Karpas-422 (cell line): ENCODE measurements around the gene MBNL2. TPM values are rescaled to one million over a fixed set of nuclear protein-coding genes. Genes with fewer than 3 reads are reported as not detected.

ENCODE experiments used
- DNase-seq: peaks from one replicate; pipeline ENCODE4 v3.0.0-alpha.2; 2015
- H2AFZ ChIP-seq: fragments of 200-600 bp; sonication (generic); 2 replicates; pipeline ENCODE4 v1.6.1; 2014; ENCODE audit warnings: antibody characterized with exemption, low read length, mixed read lengths
- H3K27ac ChIP-seq: fragments of 200-600 bp; sonication (generic); 2 replicates; pipeline ENCODE4 v1.5.1; 2014; ENCODE audit warnings: mild to moderate bottlenecking, low read length, moderate library complexity
- H3K27me3 ChIP-seq: fragments of 200-600 bp; sonication (generic); 2 replicates; pipeline ENCODE4 v1.6.1; 2014; ENCODE audit warnings: low read length, mixed read lengths
- H3K36me3 ChIP-seq: fragments of 200-600 bp; sonication (generic); 2 replicates; pipeline ENCODE4 v1.6.1; 2014; ENCODE audit warnings: low read length, mixed read lengths; ENCODE audit not compliant: insufficient read depth
- H3K4me1 ChIP-seq: fragments of 200-600 bp; sonication (generic); 2 replicates; pipeline ENCODE4 v1.6.1; 2014; ENCODE audit warnings: mild to moderate bottlenecking, low read length, mixed read lengths
- H3K4me2 ChIP-seq: fragments of 200-600 bp; sonication (generic); 2 replicates; pipeline ENCODE4 v1.6.1; 2014; ENCODE audit warnings: low read length, low read depth, mild to moderate bottlenecking; ENCODE audit not compliant: poor library complexity, severe bottlenecking
- H3K4me3 ChIP-seq: fragments of 200-600 bp; sonication (generic); 2 replicates; pipeline ENCODE4 v1.5.1; 2014; ENCODE audit warnings: mild to moderate bottlenecking, antibody characterized with exemption, low read length, mixed read lengths
- H3K79me2 ChIP-seq: fragments of 200-600 bp; sonication (generic); 2 replicates; pipeline ENCODE4 v1.6.1; 2014; ENCODE audit warnings: mild to moderate bottlenecking, low read length, mixed read lengths
- H3K9ac ChIP-seq: fragments of 200-600 bp; sonication (generic); 2 replicates; pipeline ENCODE4 v1.6.0; 2014; ENCODE audit warnings: low read length
- H3K9me2 ChIP-seq: fragments of 200-600 bp; sonication (generic), shearing (Covaris generic); replicated peaks from 2 replicates; pipeline ENCODE4 v1.6.0; 2014; ENCODE audit warnings: mild to moderate bottlenecking, low read length, moderate library complexity; ENCODE audit not compliant: insufficient read depth
- H3K9me3 ChIP-seq: fragments of 300-700, 200-600 bp; sonication (generic); 2 replicates; pipeline ENCODE4 v1.6.1; 2014; ENCODE audit warnings: low read length, mixed read lengths
- H4K20me1 ChIP-seq: fragments of 200-600 bp; sonication (generic); 2 replicates; pipeline ENCODE4 v1.6.1; 2014; ENCODE audit warnings: mild to moderate bottlenecking, antibody characterized with exemption, low read length, low read depth; ENCODE audit not compliant: insufficient read depth
- total RNA-seq: library from RNA; depleted of rRNA; stranded (reverse); fragments of >200 nt; shearing (Covaris generic); gene quantifications from 2 replicates; pipeline ENCODE4 v1.2.3, GENCODE V29; 2014; ENCODE audit warnings: low replicate concordance

MBNL2 gene
- total RNA-seq, 1 experiment from 2014 or later, result 8.5 TPM

- Histone ChIP-seq H2AFZ (no peak overlapping the region), H3K36me3 (no peaks in the 10 kb centered on the region), H4K20me1 (peaks cover 42% of the 10 kb centered on the region; the same call in 1 of the 2 replicates), H3K9ac (no peak overlapping the region), H3K9me3 (no peaks in the 10 kb centered on the region), H3K4me2 (no peak overlapping the region), H3K4me1 (peaks cover 2% of the 10 kb centered on the region; the same call in 1 of the 2 replicates), H3K4me3 (no peak overlapping the region), H3K27me3 (no peaks in the 10 kb centered on the region), H3K9me2 (no peaks in the 10 kb centered on the region), H3K79me2 (no peaks in the 10 kb centered on the region), H3K27ac (no peak overlapping the region)
- DNase-seq, result no peak
These were observed 34.2 kb downstream of the MBNL2 start for GRCh38 chr13:97256343-97256783.

GRCh38 chr13:97257228-97257755 is 35.2 kb downstream of the MBNL2 start:
- Histone ChIP-seq H3K9me3 (no peaks in the 10 kb centered on the region), H2AFZ (no peak overlapping the region), H3K4me3 (no peak overlapping the region), H3K36me3 (no peaks in the 10 kb centered on the region), H3K9ac (no peak overlapping the region), H3K9me2 (no peaks in the 10 kb centered on the region), H3K79me2 (no peaks in the 10 kb centered on the region), H3K4me2 (no peak overlapping the region), H3K4me1 (peaks cover 4% of the 10 kb centered on the region; the same call in 1 of the 2 replicates), H3K27me3 (no peaks in the 10 kb centered on the region), H3K27ac (no peak overlapping the region), H4K20me1 (peaks cover 50% of the 10 kb centered on the region; the same call in 1 of the 2 replicates)
- DNase-seq, result no peak

GRCh38 chr13:97257800-97258799 is 36.0 kb downstream of the MBNL2 start:
- no peak overlapping the region for H3K4me2 ChIP-seq
- no peaks in the 10 kb centered on the region for H3K79me2 ChIP-seq
- peaks cover 45% of the 10 kb centered on the region; the same call in 1 of the 2 replicates for H4K20me1 ChIP-seq
- H3K27ac ChIP-seq, result no peak overlapping the region
- no peak overlapping the region for H3K4me3 ChIP-seq
- no peaks in the 10 kb centered on the region for H3K9me2 ChIP-seq
- H3K4me1 ChIP-seq, result peaks cover 4% of the 10 kb centered on the region; the same call in 1 of the 2 replicates
- H2AFZ ChIP-seq, result no peak overlapping the region
- no peaks in the 10 kb centered on the region for H3K27me3 ChIP-seq
- no peaks in the 10 kb centered on the region for H3K36me3 ChIP-seq
- H3K9me3 ChIP-seq, result no peaks in the 10 kb centered on the region
- H3K9ac ChIP-seq, result no peak overlapping the region
- DNase-seq, result no peak

GRCh38 chr13:97258801-97259200 is 36.7 kb downstream of the MBNL2 start:
- Histone ChIP-seq H3K9me3 (no peaks in the 10 kb centered on the region), H3K4me1 (peaks cover 4% of the 10 kb centered on the region; the same call in 1 of the 2 replicates), H3K9ac (no peak overlapping the region), H2AFZ (no peak overlapping the region), H4K20me1 (peaks cover 45% of the 10 kb centered on the region; the same call in 1 of the 2 replicates), H3K79me2 (no peaks in the 10 kb centered on the region), H3K9me2 (no peaks in the 10 kb centered on the region), H3K27ac (no peak overlapping the region), H3K4me3 (no peak overlapping the region), H3K27me3 (no peaks in the 10 kb centered on the region), H3K36me3 (no peaks in the 10 kb centered on the region), H3K4me2 (no peak overlapping the region)
- DNase-seq, result no peak

GRCh38 chr13:97259410-97259797 is 37.3 kb downstream of the MBNL2 start:
- no peak overlapping the region for H3K4me2 ChIP-seq
- H2AFZ ChIP-seq, result no peak overlapping the region
- no peak overlapping the region for H3K4me3 ChIP-seq
- H3K27ac ChIP-seq, result no peak overlapping the region
- H3K36me3 ChIP-seq, result no peaks in the 10 kb centered on the region
- H3K79me2 ChIP-seq, result no peaks in the 10 kb centered on the region
- H3K9me2 ChIP-seq, result no peaks in the 10 kb centered on the region
- no peak for DNase-seq
- peaks cover 45% of the 10 kb centered on the region; the same call in 1 of the 2 replicates for H4K20me1 ChIP-seq
- H3K9me3 ChIP-seq, result no peaks in the 10 kb centered on the region
- H3K27me3 ChIP-seq, result no peaks in the 10 kb centered on the region
- H3K4me1 ChIP-seq, result peaks cover 4% of the 10 kb centered on the region; the same call in 1 of the 2 replicates
- no peak overlapping the region for H3K9ac ChIP-seq

GRCh38 chr13:97259798-97260714 is 37.9 kb downstream of the MBNL2 start:
- no peaks in the 10 kb centered on the region for H3K79me2 ChIP-seq
- no peaks in the 10 kb centered on the region for H3K27me3 ChIP-seq
- H3K4me3 ChIP-seq, result no peak overlapping the region
- H3K27ac ChIP-seq, result no peak overlapping the region
- H3K9ac ChIP-seq, result no peak overlapping the region
- H4K20me1 ChIP-seq, result peaks cover 38% of the 10 kb centered on the region; the same call in 1 of the 2 replicates
- peaks cover 4% of the 10 kb centered on the region; the same call in 1 of the 2 replicates for H3K4me1 ChIP-seq
- no peak for DNase-seq
- no peaks in the 10 kb centered on the region for H3K36me3 ChIP-seq
- H3K9me2 ChIP-seq, result no peaks in the 10 kb centered on the region
- H3K9me3 ChIP-seq, result no peaks in the 10 kb centered on the region
- no peak overlapping the region for H3K4me2 ChIP-seq
- H2AFZ ChIP-seq, result no peak overlapping the region

- H3K9me3 ChIP-seq, result no peaks in the 10 kb centered on the region
- peaks cover 4% of the 10 kb centered on the region; the same call in 1 of the 2 replicates for H3K4me1 ChIP-seq
- H3K9ac ChIP-seq, result no peak overlapping the region
- H2AFZ ChIP-seq, result no peak overlapping the region
- H3K4me2 ChIP-seq, result no peak overlapping the region
- H3K9me2 ChIP-seq, result no peaks in the 10 kb centered on the region
- H4K20me1 ChIP-seq, result peaks cover 30% of the 10 kb centered on the region; the same call in 1 of the 2 replicates
- H3K79me2 ChIP-seq, result no peaks in the 10 kb centered on the region
- H3K27ac ChIP-seq, result no peak overlapping the region
- no peaks in the 10 kb centered on the region for H3K27me3 ChIP-seq
- no peaks in the 10 kb centered on the region for H3K36me3 ChIP-seq
- DNase-seq, result no peak
- no peak overlapping the region for H3K4me3 ChIP-seq
These were observed 39.3 kb downstream of the MBNL2 start for GRCh38 chr13:97261254-97262005.
